HUES6 (cell line): ENCODE measurements around the gene FCRL6.

Experiments
- H3K27ac ChIP-seq: 2 replicates; pipeline ENCODE4 v1.7.0; 2013; ENCODE audit warnings: low read depth, mild to moderate bottlenecking, low read length, inconsistent platforms
- H3K27me3 ChIP-seq: 2 replicates; pipeline ENCODE4 v1.6.1; 2013; ENCODE audit warnings: low read length; ENCODE audit not compliant: control insufficient read depth, insufficient read depth
- H3K36me3 ChIP-seq: 2 replicates; pipeline ENCODE4 v1.6.1; 2013; ENCODE audit warnings: low read length; ENCODE audit not compliant: control insufficient read depth, insufficient read depth
- H3K4me1 ChIP-seq: 2 replicates; pipeline ENCODE4 v1.6.1; 2013; ENCODE audit warnings: low read length; ENCODE audit not compliant: control insufficient read depth, insufficient read depth
- H3K4me3 ChIP-seq: 2 replicates; pipeline ENCODE4 v1.5.1; 2013; ENCODE audit warnings: low read depth, low read length
- H3K9ac ChIP-seq: one replicate; pipeline ENCODE4 v1.6.1; 2013; ENCODE audit warnings: mild to moderate bottlenecking, low read length
- H3K9me3 ChIP-seq: 2 replicates; pipeline ENCODE4 v1.6.1; 2013; ENCODE audit warnings: low read depth, low read length; ENCODE audit not compliant: control insufficient read depth, insufficient read depth

FCRL6 gene

GRCh38 chr1:159835862-159836525 is 33.8 kb downstream of the FCRL6 start:
- Histone ChIP-seq H3K36me3 (no peaks in the 10 kb centered on the region), H3K9ac (no peak overlapping the region), H3K4me1 (peaks cover 4% of the 10 kb centered on the region; the same call in 1 of the 2 replicates), H3K27me3 (no peaks in the 10 kb centered on the region), H3K9me3 (no peaks in the 10 kb centered on the region), H3K4me3 (no peak overlapping the region), H3K27ac (no peak overlapping the region)

DNA sequence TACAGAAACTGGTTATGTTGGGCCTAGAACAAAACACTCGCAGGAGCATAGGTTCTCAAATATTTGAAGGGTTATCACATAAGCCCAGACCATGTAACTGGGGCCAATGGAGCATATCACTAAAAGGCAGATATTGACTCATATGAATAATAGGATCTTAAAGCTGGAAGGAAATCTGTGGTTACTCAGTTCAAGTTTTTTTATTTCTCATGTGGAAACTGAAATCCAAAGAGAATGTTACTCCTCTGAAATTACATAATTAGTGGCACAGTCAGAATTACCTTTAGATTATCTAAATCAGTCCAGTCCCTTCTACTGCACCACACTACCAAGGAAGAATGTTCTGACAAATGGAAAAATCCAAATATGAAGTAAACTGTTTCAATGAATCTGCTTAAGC is 36.6 kb downstream of the FCRL6 start:
- Histone ChIP-seq H3K4me3 (no peak overlapping the region), H3K36me3 (no peaks in the 10 kb centered on the region), H3K4me1 (peaks cover 3% of the 10 kb centered on the region; the same call in 1 of the 2 replicates), H3K9ac (no peak overlapping the region), H3K9me3 (no peaks in the 10 kb centered on the region), H3K27ac (no peak overlapping the region), H3K27me3 (peaks cover 3% of the 10 kb centered on the region; the same call in 1 of the 2 replicates)

GRCh38 chr1:159839116-159839849 is 37.1 kb downstream of the FCRL6 start:
- no peaks in the 10 kb centered on the region for H3K9me3 ChIP-seq
- no peak overlapping the region for H3K27ac ChIP-seq
- H3K9ac ChIP-seq = no peak overlapping the region
- H3K4me3 ChIP-seq = no peak overlapping the region
- H3K27me3 ChIP-seq = peaks cover 6% of the 10 kb centered on the region; the same call in 1 of the 2 replicates
- no peaks in the 10 kb centered on the region for H3K36me3 ChIP-seq
- peaks cover 3% of the 10 kb centered on the region; the same call in 1 of the 2 replicates for H3K4me1 ChIP-seq

DNA sequence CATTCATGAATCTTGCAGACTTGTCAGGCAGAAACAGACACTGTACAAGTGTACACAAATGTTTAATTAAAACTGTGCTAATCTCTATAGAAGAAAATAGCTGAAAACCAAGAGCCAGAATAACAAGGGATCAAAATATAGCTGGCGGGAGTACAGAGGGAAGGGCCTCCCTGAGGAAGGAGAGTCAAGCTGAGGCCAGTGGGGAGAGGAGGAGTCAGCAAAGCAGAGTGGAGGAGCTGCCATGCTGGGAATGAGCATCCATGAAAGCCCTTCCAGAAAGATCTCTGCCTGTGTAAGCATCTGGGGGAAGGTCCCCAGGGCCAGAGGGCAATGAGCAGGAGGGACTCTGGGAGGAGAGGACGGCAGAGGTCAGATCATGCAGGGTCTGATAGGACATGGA is 39.6 kb downstream of the FCRL6 start:
- Histone ChIP-seq H3K4me1 (peaks cover 3% of the 10 kb centered on the region; the same call in 1 of the 2 replicates), H3K9ac (no peak overlapping the region), H3K36me3 (no peaks in the 10 kb centered on the region), H3K4me3 (no peak overlapping the region), H3K27me3 (peaks cover 11% of the 10 kb centered on the region; the same call in 1 of the 2 replicates), H3K27ac (no peak overlapping the region), H3K9me3 (no peaks in the 10 kb centered on the region)

DNA sequence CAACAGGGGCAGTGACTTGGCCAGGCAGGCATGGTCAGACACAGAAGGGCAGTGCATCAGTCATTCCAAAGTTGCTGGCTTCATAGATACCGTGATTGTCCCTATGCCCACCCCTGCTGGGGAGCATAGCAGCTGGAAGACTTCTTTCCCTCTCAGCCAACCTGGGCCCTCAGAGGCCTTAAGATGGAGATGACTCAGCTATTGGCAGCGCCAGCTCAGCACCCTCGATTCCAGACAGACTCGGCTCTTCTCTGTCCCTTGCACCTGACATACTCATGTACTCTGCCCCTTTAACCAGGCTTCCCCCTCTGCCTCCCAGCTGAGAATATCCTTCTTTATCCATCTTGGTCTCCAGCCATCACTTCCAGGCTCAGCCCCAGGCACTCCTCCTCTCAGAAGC is 41.3 kb downstream of the FCRL6 start:
- Histone ChIP-seq H3K36me3 (no peaks in the 10 kb centered on the region), H3K27ac (no peak overlapping the region), H3K9ac (no peak overlapping the region), H3K9me3 (no peaks in the 10 kb centered on the region), H3K4me1 (peaks cover 3% of the 10 kb centered on the region; the same call in 1 of the 2 replicates), H3K4me3 (no peak overlapping the region), H3K27me3 (peaks cover 11% of the 10 kb centered on the region; the same call in 1 of the 2 replicates)

DNA sequence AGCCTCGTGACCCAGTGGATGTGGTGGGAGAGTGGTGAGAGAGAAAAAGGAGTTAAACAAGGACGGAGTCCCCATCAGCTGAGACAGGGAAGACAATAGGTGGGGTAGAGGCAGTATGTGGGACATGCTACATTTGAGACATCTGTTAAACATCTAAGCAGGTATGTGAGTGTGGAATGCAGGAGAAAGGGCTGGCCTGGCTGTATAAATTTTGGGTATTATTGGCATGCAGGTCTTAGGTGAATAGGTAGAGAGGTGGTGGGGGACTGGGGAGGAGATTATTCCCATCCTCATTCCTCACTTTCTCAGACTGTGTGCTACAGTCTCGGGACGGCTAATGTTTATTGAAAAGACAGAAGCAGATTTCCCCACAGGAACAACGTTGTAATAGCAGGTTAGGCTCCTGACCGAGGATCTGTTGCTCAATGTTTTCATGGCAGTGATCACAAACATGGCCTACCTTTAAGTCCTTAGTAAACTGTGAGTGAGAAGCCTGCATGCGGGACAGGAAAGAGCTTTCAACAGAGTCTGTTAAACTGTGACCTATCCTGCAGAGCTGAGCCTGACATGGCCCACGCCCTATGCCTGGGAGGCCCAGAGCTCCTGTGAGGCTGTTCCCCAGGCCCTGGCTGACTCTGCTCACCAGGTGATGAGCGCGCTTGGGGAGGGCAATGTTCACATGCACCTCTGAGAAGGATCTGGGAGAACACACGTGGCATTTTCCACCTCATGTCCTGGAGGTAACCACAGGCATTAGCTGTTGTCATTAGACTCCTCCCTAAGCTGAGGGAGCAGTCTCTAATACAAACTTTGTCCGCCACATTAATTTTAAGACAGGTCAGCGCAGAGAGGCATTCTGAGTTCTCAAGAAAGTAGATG is 43.8 kb downstream of the FCRL6 start:
- Histone ChIP-seq H3K9ac (no peak overlapping the region), H3K27ac (no peak overlapping the region), H3K4me1 (peaks cover 3% of the 10 kb centered on the region; the same call in 1 of the 2 replicates), H3K4me3 (no peak overlapping the region), H3K27me3 (peaks cover 11% of the 10 kb centered on the region; the same call in 1 of the 2 replicates), H3K9me3 (no peaks in the 10 kb centered on the region), H3K36me3 (no peaks in the 10 kb centered on the region)

- Histone ChIP-seq H3K27me3 (peaks cover 11% of the 10 kb centered on the region; the same call in 1 of the 2 replicates), H3K27ac (no peak overlapping the region), H3K4me1 (no peaks in the 10 kb centered on the region), H3K4me3 (no peak overlapping the region), H3K36me3 (no peaks in the 10 kb centered on the region), H3K9ac (no peak overlapping the region), H3K9me3 (no peaks in the 10 kb centered on the region)
Observed at GRCh38 chr1:159847231-159847630, 45.1 kb downstream of the FCRL6 start.

DNA sequence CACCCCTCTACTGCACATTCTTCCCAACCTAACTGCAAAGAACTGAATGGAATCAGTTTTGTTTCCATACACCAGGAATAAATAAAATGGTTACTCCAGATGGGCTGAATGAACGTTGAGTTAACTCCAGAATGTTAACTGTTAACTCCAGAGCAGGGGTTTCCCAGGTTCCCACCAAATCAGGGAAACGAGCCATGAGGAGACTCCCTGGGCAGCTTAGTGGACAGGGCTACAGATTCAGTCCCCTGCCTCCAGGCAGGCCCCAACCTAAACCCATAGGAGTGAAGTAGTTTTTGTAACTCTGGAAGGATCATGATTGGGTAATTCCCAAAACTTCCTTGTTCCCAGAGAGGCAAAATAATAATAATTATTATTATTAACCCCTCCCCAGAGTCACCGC is 46.2 kb downstream of the FCRL6 start:
- Histone ChIP-seq H3K36me3 (no peaks in the 10 kb centered on the region), H3K4me3 (no peak overlapping the region), H3K27ac (no peak overlapping the region), H3K9ac (no peak overlapping the region), H3K27me3 (peaks cover 18% of the 10 kb centered on the region), H3K9me3 (no peaks in the 10 kb centered on the region), H3K4me1 (no peaks in the 10 kb centered on the region)

- Histone ChIP-seq H3K27me3 (peaks cover 22% of the 10 kb centered on the region), H3K4me3 (no peak overlapping the region), H3K27ac (no peak overlapping the region), H3K4me1 (peaks cover 5% of the 10 kb centered on the region; the same call in 1 of the 2 replicates), H3K36me3 (no peaks in the 10 kb centered on the region), H3K9ac (no peak overlapping the region), H3K9me3 (no peaks in the 10 kb centered on the region)
Observed at GRCh38 chr1:159849626-159850366, 47.6 kb downstream of the FCRL6 start.

- peaks cover 5% of the 10 kb centered on the region; the same call in 1 of the 2 replicates for H3K4me1 ChIP-seq
- no peak overlapping the region for H3K4me3 ChIP-seq
- no peaks in the 10 kb centered on the region for H3K36me3 ChIP-seq
- no peak overlapping the region for H3K9ac ChIP-seq
- no peaks in the 10 kb centered on the region for H3K9me3 ChIP-seq
- no peak overlapping the region for H3K27ac ChIP-seq
- peaks cover 38% of the 10 kb centered on the region for H3K27me3 ChIP-seq
Observed at GRCh38 chr1:159851407-159851806, 49.2 kb downstream of the FCRL6 start.
